ENCODE results near the gene GGNBP2.

Gene GGNBP2

GRCh38 chr17:36523113-36523512 lies 21.6 kb upstream of the GGNBP2 start:
- no peak for DNase-seq

DNA sequence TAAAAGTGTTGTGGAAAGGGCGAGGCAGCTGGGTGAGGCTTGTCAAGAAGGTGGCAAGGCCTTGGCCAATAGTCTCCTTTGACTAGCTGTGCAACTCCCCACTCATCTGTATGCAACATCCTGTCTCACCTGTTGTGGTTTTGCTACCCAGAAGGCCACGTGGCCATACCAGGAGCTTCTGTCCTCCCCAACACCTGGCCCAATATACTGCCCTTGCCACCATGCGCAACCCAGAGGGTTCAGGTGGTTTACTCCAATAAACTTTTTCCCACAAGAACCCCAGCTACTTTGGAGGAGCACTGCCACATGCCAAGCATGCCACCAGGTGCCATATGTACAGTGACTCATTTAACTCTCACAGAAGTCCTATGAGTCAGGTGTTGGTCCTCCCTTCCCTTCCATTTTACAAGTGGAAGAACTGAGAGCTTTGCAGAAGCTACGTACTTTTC lies 20.3 kb upstream of the GGNBP2 start:
- no peak for DNase-seq

GRCh38 chr17:36525113-36525512 lies 19.6 kb upstream of the GGNBP2 start:
- DNase-seq = no peak

DNA sequence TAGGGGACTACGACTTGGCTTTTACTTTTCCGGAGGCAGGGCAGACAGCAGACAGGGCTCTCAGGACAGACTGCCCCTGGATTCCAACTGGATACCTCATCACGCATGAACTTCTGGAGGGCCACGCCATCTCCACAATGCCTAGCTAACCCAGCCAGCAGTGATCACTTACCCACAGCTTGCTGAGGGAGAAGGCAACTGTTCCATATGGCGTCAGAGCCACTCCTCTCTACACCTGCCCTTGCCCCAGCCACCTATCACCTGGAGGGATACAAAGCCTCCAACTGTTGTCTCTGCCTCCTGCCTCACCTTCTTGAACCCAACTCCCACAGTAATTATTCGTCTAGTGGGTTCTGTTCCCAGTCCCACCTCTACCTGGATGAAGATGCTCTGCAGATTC lies 18.8 kb upstream of the GGNBP2 start:
- DNase-seq = no peak

GRCh38 chr17:36527621-36528250 lies 17.0 kb upstream of the GGNBP2 start:
- no peak for DNase-seq

DNA sequence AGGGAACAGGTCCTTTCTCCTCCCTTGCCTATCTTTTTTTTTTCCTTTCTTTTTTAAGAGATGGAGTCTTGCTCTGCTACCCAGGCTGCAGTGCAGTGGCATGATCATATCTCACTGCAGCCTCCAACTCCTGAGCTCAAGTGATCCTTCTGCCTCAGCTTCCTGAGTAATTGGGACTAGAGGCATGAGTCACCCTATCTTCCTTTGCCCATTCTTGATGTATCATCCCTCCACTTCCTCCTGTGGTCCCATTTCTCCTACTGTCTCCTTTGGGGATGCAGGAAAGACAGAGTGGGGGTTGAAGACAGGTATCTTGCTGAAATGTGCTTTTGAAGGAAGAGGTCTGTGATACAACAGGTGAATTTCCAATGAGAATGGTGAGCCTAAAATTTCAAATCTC lies 15.6 kb upstream of the GGNBP2 start:
- DNase-seq = peak; percentile 35 to 52 (median 50)

- no peak for DNase-seq
Observed at GRCh38 chr17:36532435-36532975, 12.2 kb upstream of the GGNBP2 start.

GRCh38 chr17:36533935-36534839 lies 10.5 kb upstream of the GGNBP2 start:
- peak; percentile 43 to 74 (median 46) for DNase-seq

GRCh38 chr17:36534840-36535668 lies 9.7 kb upstream of the GGNBP2 start, which contains the start of the genes MYO19 and PIGW:
MYO19 (minus strand) TSS chr17:36534868; CDS start chr17:36532538, 2,330 bp downstream.
PIGW (plus strand) TSS chr17:36534987; CDS start chr17:36537102, 2,115 bp downstream.
- peak; percentile 94 to 97 (median 96) for DNase-seq

DNA sequence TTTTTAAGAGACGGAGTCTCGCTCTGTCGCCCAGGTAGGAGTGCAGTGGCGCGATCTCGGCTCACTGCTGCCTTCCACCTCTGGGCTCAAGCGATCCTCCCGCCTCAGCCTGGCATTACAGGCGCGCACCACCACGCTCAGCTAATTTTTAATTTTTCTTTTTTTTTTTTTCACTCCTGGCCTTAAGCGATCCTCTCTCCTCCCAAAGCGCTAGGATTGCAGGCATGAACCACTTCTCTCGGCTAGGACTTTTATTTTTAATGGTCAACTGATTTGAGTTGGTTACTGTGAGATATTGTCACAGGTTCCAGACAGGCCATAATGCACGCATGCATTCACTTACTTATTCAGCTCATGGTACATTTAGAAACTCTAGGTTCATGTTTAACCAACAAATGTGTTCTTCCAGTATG lies 9.0 kb upstream of the GGNBP2 start:
- DNase-seq = no peak

DNA sequence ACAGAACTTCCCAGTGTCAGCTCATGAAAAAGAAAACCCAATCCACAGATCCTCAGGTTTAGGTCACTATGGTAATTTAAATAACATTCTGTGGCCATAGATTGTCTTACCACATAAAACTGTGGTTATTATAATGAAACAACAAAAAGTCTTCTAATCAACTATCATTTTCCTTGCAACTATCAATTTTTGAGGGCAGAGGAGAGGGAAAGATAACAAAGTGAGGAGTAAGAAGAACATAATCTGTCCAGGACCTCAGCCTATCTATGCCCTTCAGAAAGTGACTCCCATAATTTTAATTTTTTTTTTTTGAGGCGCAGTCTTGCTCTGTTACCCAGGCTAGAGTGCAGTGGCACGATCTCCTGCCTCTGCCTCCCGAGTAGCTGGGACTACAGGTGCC lies 4.0 kb upstream of the GGNBP2 start:
- no peak for DNase-seq

DNA sequence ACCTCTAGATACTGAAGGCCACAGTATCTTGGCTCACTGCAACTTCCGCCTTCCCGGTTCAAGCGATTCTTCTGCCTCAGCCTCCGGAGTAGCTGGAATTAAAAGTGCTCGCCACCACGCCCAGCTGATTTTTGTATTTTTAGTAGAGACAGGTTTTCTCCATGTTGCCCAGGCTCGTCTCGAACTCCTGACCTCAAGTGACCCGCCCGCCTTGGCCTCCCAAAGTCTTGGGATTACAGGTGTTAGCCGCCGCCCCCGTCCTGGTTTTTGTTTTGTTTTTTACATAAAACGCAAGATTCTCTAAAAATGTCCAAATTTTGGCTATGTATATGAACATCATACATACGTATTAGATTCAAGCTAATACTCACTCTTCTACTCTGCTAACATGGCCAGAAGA lies 2.0 kb upstream of the GGNBP2 start:
- no peak for DNase-seq

DNA sequence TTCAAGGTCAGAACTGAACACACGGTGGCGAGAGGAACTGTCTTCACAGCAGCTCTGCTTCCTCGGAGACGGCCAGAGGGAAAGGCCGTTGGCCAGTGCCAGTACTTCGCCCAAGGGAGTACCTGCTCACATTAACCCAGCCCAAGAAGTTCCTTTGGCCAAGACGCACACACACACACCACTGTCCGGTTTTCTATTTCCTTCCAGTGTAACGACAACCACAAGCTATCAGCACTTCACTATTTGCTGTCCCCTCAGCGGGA lies 744 bp upstream of the GGNBP2 start:
- DNase-seq = peak; percentile 64 to 67 (median 64)

- DNase-seq = no peak
Observed at GRCh38 chr17:36545077-36545464, 352 bp downstream of the GGNBP2 start.

DNA sequence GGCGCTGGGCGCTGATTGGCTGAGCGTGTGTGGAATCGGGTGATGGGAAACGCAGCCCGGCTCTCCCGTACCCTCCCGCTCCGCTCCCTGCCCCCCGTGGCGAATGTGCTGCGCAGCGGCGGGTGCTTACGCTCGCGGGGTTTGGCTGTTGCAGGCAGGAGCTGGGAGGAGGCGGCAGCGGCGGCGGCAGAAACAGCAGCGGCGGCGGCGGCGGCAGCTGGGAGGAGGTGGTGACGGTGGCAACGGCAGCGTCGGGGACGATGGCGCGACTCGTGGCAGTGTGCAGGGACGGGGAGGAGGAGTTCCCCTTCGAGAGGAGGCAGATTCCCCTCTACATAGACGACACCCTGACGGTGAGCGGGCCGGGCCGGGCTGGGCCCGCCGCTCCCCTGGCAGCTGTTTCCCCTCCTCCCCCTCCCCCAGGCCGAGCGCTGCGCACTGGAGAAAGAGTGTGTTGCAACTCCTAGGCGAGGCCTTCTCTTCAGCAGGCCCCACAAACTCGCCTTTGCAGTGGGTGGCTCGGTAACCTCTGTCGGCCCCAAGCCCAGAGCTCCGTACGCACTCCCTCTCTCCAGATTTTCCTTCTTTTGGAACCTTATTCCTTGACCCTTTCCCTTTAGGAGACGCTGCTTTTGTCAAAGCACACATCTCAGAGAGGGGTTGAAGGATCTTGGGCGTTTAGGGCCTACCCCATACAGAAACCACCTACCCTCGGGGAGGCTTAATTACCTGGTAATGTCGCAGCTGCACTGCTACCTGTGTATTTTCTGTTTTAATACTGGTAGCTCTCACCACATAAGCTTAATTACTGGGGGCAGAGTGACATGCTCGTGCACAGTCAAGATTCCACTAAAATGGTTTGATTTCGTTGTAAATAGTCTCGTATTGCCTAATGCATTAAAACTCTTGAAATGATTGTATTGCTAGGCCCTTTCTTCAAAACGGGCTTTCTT lies 1.0 kb downstream of the GGNBP2 start:
- peak; percentile 96 to 97 (median 97) for DNase-seq

DNA sequence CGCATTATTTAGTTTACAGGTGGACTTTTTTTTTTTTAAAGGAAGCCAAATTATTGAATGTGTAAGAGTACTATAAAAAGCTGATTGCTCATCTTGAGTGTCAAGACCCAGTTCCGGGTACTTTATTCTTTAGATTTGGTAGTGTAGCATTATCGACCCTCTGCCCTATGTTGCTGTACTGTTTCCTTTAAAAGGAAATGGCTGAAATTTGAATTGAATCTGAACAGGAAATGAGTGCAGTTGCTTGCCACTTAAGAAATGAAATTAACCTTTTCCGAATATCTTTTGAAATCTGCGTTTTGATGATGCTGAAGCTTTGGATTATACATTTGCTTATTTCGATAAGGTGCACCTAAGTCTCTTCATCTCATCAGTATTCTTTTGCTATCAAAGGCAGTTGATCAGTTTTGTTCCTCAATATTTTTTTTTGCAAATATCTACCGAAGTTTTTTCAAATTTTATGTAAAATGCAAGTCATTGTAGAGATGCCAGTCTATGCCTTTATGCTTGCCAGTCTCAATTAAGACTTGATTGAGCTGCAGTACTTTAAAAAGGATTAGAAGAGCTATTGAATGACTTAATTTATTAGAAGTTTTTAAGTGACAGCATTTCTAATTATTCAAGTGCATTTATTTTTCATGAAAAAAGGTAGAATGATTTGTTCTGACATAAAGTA lies 1.8 kb downstream of the GGNBP2 start:
- peak; percentile 8 to 43 (median 32) for DNase-seq

DNA sequence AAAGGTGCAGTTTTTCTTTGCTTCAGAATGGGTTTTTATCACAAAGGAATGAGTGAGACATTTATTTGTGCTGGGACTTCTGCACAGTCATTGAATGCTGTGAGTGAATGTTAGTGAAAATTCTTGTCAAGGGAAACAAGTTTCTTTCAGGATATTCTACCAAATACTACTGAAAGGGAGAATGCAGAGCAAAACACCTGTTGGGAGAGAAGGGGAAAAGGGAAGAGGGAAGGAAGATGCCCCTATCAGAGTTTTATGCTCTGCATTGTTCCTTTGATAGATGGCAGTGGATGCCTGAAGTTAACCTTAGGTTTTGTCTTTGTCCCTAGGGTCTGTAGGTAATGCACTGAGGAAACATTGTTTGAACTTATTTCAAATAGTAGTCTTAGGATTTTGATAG lies 3.1 kb downstream of the GGNBP2 start:
- no peak for DNase-seq

DNA sequence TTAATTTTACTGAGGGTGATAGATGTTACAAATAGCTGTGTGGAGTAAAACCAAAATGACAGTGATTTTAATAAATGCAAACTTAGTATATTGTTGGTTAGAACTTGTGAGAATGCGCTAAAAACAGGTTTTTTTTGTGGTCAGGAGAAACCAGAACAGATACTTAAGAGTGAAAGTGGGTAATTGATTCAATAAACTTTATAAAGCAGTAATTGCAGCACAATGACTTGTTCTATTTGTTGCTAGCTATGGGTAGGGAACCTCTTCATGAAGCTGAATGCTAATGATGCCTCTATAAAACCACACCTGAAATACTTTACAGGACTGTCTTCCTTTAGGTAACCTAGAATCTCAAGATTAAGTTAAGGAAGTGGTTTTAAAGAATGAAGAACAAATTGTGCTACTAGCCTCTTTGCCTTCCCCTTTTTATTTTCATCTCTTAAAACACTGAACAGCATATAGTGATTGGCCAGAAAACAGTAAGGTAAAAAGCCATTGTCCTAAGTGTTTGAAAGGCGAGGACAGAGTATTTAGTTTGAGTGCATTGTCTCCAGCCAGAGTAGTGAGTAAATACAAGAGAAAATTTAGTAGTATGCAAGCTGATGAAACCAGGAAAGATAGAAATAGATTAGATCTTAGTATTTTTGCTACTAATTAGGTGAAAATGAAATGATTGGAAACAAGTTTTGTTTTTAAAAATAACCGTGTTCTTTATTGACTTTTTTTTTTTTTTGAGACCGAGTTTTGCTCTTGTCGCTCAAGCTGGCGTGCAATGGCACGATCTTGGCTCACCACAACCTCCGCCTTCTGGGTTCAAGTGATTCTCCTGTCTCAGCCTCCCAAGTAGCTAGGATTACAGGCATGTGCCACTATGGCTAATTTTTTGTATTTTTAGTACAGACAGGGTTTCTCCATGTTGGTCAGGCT lies 6.0 kb downstream of the GGNBP2 start:
- peak in 2 of 3 donors; percentile 26 to 32 for DNase-seq

GRCh38 chr17:36553459-36553858 lies 8.7 kb downstream of the GGNBP2 start:
- DNase-seq = no peak

DNA sequence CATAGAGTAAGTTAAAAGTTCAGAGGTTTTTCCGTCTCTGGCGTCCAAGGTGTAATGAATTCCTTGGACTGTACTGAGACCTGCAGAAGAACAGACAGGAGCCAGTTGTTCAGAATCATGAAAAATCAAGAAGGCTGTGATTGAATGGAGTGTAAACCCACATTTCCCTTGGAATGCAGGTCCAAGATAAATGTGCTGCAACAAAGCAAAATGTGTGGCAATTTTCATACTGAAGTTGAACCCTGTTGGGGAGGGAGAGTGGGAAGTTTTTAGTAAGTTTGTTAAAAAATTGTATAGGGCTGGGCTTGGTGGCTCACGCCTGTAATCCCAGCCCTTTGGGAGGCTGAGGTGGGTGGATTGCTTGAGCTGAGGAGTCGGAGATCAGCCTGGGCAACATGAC lies 21.4 kb downstream of the GGNBP2 start:
- DNase-seq = no peak
